GM19238 (cell line): ENCODE results near the gene NR2E3.
"Not testable (repeated sequence)": the region's sequence is repeated elsewhere in the genome, so short reads cannot be mapped to it uniquely, and the experiment has no call there.

Source experiments
- DNase-seq: peaks from one replicate; pipeline ENCODE4 v3.0.0; 2011; ENCODE audit warnings: low spot score; ENCODE audit not compliant: insufficient read length

The NR2E3 gene

DNA sequence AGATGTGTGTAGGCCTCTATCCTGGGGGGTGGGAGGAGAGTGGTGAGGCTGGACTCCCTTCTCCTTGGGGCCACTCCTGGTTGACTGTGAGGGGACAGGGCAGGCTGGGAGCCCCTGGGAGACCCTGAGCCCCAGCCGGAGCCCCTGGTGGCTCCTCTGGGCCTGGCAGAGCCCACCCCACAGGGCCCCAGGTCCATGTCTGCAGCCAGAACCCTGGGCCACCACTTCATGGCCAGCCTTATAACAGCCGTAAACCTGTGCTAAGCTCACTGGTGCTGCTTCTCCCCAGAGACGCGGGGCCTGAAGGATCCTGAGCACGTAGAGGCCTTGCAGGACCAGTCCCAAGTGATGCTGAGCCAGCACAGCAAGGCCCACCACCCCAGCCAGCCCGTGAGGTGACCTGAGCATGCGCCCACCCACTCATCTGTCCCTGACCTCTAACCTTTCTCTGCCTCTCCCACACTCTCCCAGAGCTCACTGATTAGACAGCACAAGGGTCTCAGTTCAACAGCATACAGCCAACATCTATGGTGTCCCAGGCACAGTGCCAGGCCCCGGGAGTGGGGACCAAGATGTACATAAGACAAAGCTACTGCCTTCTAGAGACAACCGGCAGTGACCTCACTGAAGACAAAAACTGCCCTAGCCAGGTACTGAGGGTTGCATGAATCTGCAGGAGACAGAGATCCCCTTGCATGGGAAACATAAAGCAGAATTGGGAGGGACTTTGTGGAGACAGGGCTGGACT, 3.5 kb downstream of the NR2E3 start:
- no peak for DNase-seq

DNA sequence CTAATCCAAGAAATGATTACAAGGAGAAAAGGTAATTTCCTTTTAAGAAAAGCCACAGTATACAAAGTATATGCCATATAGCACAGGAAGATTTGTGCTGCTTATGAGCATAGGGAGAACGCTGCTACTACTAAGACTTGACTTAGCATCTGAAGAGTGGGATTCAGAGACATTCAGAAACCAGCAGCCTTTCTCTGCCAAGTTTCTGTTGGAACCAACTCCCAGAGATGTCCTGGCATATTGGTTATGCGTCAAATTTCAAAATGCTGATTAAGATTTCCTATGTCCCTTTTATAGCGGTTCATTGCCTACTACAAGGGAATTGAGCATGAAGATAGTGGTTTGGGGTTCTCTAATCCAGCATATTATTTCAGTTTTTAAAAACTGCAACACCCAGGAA, 4.9 kb downstream of the NR2E3 start:
- DNase-seq = no peak

DNA sequence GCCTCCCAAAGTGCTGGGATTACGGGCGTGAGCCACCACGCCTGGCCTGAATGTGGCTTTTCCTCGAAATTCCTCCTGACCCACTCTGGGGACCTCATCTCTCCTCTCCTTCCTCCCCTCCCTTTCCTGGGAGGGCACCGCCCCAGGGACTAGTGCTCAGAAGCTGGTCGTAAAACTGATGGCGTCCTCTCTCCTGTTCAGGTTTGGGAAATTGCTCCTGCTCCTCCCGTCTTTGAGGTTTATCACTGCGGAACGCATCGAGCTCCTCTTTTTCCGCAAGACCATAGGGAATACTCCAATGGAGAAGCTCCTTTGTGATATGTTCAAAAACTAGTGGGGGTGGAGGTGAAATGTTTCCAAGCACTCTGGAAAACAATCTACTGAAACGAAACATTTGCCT, 7.0 kb downstream of the NR2E3 start:
- no peak for DNase-seq

DNA sequence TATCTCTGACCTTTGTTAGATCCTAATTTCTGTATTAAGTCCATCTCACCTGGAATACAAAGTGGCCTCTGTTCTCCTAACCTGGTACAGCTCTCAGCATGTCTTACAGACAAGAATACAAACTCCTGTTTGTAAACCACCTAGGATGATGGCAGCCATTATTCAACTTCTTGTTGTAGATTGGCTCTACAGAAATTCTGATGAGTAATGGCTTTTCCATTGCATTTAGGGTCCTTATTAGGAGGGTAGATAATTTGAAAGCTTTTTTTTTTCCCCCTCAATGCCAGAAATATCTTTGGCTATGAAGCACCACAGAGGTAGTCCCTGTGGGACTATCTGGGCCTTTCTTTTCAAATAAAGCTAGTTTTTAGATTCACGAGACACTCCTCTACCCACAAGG, 9.8 kb downstream of the NR2E3 start:
- DNase-seq = no peak

DNA sequence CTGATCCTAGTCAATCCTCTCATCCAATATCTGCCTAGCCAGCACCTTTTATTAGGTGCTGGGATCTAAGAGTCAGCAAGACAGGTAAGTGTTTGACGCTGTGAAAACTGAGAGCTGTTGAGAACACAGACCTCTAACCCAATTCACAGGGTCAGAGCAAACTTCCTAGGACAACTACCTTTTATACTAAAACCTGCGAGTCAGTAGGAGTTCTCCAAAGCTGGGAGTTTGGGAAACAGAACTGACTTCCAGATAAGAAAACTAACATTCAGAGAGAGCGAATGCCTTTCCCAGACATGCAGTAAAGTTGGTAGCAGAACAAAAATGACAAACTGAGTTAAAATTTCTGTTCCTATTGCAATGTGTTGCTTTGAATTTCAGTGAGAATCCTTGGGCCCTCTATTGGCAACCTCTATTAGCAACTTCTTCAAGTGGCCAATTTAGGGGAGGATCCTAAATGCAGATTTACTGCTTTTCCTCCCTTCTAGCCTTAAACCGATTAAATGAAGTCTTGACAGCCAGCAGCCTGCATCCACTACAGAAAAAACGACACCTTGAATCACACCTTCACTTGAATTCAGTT, 11.3 kb downstream of the NR2E3 start:
- DNase-seq = no peak

DNA sequence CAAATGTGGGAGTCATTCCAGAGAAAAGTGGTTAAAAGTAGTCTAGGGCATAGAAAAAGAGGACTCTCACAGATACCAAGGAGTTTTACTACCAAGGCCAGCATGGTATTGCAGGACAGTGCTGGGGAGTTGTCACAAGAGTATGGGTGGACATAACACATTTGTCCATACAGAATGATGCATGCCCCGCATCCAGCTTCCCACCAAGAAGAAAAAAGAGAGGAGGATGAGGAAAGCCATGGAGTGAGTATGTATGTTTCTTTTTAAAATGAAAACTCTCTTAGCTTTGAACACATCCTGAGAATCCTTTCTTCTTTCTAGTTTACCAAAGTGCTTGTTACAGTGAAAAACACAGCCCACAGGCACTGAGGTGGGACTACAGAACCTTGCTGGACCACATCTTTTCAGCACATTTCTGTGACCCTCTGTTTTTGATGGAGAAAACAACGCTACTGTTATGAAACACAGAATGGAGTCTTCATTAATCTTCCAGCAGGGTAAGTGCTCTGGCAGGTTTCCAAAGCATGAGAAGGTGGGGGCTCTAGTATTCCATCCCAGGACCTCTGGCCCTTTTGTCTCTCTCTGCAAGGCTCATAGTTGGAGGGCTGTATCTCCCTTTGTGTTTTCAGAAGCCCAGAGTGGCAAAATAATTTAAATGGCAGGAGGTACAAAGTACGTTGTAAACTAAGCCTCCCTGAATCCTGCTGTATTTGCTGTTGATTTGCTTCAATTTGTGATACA, 12.7 kb downstream of the NR2E3 start:
- no peak for DNase-seq

DNA sequence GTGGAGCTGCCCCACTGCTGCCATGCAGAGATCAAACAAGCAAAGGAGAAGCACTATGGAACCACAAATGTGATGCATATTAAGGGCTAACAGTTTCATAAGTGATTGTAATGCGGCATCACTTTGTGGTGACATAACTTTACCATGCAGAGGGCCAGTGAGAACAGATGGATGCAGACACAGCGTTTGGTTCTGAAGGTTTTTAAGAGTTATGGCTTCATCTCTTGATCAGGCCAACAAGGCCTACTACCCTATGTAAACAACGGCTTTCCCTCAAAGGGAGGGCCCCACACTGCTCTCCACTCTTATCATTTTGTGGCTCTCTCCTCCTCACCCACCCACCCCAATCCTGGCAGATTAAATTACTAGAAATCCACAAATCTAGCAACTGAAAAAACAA, 13.4 kb downstream of the NR2E3 start:
- DNase-seq = no peak

DNA sequence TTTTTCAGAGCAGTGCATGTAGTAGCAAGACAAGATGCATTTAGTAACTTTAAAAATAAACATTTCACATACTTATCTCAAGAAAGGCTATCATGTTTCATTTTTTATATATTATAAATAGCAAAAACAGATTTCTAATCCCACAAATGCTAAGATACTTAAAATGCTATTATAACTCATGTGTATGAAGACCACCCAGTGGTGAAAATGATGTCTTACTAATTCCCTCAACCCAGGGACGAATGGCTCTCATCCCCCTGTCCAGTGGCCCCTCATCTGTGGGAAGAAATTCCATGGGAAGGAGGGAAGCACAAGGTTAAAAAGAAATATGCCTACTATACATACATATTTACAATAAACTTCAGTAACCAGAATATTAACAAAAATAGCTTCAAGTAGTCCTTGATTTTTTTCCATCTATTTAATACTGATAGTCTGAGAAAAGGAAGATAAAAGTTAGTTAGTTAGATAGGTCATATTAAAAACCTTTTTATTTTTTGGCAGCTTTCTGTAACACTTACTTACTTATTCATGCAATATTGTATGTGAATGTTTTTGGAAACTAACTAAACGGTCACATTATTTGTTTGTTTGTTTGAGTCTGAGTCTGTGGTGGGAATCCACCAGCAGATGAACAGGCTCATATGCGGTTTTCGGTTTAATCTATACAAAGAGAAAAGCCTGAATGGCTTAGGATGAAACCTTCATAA, 14.8 kb downstream of the NR2E3 start:
- DNase-seq = no peak

DNA sequence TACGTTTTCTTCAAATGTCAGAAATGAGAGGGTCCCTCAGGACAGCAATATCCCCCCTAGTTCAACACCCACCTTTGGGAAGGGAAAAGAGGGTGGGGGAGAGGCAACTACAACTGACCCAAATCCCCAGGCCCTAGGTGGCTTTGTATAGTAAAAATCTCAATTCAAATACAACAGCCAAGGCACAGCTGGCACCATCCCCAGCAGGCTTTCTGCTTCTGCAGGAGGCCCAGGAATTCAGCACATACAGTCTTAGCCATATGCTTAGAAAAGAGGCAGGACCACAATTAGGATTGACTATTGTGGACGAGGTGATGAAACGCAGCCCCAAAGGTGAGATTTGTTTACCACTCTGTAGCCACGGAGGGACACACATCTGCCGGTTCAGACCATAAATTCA, 15.8 kb downstream of the NR2E3 start:
- DNase-seq = no peak

DNA sequence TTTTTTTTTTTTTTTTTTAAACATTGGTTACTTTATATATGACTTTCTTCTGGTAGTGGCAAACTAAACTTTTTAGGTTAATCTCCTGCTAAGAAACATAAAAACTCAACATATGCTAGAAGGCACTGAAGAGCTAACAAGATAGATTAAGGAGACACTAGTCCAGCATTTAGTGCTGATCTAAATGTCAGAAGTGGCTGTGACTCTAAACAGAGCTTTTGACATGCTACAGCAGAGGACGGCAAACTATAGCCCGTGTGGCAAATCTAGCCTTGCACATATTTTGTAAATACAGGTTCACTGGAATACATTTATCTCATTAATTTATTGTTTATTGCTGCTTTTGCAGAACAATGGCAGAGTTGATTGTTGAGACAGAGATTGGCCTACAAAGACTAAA, 20.6 kb downstream of the NR2E3 start:
- no peak for DNase-seq

DNA sequence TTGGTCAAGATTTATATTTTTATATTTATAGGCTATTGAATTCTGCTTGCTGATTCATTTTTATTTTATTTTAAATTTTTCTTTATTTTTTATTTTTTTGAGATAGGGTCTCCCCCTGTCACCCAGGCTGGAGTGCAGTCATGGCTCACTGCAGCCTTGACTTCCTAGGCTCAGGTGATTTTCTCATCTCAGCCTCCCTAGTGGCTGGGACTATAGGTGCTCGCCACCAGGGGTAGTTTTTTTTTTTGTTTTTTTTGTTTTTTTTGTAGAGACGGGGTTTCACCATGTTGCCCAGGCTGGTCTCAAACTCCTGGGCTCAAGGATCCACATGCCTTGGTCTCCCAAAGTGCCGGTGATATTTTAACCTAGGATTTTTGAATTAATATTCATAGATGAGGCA, 31.2 kb downstream of the NR2E3 start:
- DNase-seq = no peak

DNA sequence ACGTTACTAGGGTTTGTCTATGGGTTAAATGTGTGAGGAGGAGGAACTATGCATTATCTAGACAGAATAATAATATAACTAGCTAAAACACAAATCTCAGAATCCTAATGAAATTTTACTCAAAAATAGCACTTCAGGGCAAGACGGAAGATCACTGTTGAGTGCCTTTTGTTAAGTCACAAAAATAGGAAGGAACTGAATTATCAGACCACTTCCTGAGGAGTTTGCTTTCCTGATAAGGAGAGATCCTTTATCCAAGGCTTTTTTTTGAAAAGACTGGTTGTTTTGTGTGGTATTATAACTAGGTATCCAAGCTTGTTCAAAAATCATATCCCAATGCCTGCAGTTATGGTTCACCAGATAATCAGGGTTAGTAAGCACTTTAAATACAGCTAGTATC, 34.6 kb downstream of the NR2E3 start:
- DNase-seq = no peak

DNA sequence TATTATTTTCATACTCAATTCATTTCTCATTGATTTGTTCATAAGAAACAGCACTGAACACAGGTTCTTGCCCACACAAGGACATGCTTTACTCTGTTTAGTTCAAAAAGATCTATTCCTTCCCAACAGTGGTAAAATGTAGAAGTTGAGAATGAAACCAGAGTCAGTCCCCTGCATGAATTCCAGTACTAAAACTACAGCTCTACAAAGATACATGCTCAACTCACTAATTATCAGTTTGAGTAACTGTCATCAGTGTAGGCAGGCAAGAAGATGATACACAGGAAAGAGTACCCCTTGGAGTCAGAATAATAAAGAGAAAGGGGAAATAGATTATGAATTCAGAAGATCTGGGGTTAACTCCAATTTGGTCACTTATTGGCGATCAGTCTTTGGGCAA, 43.2 kb downstream of the NR2E3 start:
- no peak for DNase-seq

DNA sequence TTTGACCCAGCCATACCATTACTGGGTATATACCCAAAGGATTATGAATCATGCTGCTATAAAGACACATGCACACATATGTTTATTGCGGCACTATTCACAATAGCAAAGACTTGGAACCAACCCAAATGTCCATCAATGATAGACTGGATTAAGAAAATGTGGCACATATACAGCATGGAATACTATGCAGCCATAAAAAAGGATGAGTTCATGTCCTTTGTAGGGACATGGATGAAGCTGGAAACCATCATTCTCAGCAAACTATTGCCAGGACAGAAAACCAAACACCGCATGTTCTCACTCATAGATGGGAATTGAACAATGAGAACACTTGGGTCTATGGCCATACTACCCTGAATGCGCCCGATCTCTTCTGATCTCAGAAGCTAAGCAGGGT, 47.9 kb downstream of the NR2E3 start:
- DNase-seq = not testable (repeated sequence)
